IPS DF 19.7 (cell line): ENCODE results near the gene SNPH.

Experiments
- DNase-seq: peaks from one replicate; pipeline ENCODE4 v3.0.0-alpha.2; 2013; ENCODE audit warnings: low read depth, low spot score

SNPH gene

DNA sequence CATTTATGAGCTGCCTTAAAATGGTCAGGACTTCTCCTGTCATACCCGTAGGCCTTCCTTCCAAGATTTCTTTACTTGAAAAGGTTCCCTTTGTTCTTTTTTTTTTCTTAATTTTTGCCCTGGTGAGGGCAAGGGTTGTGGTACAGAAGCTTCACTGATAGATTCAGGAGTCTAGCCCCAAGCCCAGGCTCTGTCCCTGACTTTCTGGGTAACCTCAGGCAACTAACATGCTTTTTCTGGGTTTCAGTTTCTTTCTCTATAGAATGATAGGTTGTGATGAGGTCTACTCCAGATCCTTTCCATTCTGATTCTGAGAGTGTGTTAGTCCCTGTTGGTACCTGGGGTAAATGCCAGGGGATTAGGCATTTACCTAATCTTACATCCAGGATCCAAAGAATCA is 21.2 kb downstream of the SNPH start:
- no peak for DNase-seq

DNA sequence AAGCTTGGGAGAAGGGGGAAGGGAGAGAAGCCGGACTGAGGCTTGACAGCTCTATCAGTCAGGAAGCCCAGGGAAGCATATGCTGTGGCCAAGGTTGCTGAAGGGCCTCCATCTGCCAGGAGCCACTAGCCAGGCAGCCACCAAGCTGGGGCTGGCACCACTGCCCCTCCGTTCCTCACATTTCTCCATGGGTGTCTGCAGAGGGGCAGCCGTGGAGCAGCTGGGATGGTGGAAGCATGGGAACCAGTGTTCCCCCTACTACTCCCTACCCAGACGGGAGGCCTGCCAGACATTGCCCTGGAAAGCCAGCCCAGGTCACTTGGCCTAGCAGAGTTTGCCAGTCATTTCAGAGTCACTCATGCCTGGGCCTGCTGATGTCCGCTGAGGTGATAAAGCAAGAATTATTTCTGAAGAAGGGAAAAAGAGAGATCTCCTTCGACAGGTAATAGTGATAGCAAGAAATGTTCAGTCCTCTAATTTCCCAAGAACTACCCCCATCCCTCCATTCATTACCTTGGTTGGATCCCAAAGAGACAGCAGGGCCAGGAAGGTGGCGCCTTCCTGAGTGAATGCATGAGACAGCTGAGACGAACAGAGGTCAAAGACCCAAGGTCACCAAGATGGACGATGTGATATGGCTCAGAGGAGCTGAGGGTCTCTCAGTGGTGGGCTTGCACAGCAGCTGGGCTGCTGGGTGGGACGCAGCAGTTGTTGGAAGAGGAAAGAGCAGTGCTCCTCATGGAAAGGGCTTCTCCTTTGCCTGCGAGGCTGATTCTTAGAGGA is 21.9 kb downstream of the SNPH start:
- no peak for DNase-seq

DNA sequence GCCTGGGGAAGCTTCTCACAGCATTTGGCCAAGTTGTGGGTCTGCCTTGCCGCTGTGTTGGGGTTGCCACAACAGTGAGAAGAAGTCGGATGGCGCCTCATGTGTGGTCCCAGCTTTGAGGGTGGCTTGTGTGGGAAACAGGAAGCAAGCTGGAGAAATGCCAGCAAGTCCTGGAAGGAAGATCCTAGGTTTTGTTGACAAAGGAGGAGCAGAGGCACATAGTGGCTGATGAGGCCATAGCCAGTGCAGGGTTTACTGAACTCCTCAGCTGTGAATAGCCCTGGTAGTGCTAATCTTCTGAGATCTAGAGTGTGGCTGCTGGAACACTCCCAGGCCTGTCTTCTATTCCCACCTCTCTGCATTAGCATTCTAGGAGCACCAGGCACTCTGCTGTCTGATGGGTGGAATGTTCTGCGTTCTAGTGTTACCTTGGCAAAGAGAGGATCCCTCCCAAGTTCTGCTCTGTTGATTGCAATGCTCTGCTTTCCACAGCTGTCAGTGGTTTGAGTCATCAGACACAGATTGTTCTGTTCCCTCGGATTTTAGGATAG is 25.2 kb downstream of the SNPH start:
- no peak for DNase-seq

DNA sequence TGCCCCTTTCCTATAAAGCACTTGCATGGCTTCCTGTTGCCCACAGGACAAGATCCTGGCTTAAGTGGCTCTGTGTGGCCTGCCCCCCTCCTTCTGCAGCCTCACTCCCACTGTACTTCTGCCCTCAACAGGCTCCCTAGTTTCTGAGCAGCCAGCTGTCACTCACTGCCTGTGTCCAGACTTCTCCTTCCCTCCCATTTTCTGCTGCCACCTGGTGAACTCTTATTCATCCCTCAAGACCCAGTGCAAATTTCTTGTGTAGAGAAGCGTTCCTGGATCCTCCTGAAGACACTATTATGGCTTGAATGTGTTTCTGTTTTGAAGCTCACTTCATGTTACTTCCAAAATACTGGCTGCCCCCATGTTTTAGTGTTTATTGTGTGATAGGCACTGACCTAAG is 26.5 kb downstream of the SNPH start:
- no peak for DNase-seq

DNA sequence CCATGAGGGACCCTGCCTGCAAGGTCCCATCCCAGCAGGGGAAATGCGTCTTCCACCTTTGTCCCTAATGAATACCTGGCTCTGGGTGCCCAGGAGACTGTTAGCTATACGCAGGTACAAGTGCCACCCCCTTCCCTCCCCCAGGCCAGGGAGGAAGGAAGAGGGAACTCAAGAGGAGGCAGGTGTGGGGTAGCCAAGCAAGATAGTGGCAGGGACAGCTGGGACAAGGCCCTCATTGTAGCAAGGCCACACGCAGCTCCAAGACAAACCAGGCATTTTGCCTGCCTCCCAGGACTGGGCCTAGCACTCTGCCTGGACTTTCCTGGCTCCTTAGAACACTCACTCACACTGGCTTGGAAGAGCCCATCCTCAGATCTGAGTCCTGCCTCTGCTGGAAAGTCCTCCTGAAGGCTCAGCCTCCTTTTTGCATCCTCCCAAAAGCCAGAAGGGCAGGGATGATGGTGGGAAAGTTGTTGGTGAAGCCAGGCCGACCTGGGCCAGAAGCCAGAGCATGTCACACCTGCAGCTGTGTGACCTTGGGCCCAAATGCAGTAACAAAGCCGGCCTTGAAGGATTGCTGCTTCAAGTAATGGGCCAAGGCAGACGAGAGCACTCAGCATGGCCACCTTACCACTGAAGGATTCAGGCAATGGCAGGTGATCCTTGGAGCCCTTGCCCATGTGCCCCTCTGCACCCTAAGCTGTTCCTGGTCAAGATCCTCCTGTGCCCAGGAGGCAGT is 27.7 kb downstream of the SNPH start:
- DNase-seq = no peak

DNA sequence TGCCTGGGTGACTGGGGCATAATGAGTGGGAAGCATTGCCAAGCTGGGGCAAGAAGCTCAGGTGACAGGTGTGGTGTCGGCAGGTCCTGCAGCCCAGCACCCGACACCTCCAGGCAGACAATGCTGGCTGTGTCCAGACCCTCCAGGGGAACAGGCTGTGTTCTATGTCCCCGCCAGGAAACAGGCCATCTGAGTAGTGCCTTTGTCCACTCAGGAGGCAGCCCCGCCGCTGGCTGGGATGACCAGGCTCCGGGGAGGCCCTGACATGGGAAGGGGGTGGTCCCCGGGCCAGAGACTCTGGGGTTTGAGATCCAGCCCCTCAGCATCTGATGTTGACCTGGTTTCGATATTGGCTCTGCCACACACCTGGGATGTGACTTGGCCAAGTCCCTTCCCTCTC is 28.4 kb downstream of the SNPH start:
- no peak for DNase-seq

DNA sequence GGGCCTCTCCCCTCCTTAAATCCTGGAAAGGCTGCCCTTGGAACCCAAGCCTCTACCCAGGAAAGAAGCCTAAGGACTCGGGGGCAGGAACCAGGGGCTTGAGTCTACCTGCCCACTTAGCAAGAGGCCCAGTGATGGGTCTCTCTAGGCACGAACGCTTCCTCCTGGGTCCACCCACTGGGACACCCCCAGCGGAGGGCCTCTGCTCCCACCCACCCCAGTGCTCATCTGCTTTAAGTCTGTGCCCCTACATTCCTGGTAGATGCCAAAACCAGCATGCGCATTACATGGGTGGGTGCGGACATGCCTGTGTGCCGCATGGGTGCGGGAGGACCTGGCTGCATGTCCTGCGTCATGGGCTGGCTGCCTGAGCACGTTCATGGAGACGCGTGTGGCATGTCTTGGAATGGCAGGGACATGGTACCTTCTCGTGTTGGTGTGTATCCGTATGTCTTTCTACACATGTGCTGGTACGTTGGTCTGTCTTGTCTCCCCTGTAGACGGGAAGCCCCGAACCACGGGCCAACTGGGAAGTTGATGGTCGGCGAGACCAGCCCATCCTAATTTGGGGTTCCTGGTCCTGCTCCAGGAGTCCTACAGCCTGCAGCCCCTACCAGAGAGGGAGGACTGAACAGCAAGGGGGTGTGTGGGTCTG is 29.3 kb downstream of the SNPH start:
- no peak for DNase-seq

DNA sequence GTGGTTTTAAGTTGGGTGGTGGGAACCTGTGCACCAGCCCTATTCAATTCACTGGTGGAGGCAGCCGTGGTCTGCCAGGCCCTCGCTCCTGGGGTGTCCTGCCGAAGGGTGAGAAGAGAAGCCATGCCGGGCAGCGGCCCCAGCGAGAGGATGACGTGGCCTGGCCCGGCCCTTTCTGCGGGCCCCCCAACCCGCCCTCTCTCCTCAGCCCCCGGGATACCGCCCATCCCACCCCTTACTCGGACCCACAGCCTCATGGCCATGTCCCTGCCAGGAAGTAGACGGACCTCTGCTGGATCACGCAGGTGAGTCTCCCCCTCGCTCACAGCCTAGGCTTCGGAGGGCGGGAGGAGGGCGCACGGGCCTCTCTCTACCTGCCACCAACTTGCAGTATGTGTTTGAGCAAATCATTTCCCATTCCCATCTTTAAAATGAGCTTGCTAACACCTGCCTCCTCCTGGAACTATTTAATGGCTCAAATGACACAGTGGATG is 30.1 kb downstream of the SNPH start:
- no peak for DNase-seq

DNA sequence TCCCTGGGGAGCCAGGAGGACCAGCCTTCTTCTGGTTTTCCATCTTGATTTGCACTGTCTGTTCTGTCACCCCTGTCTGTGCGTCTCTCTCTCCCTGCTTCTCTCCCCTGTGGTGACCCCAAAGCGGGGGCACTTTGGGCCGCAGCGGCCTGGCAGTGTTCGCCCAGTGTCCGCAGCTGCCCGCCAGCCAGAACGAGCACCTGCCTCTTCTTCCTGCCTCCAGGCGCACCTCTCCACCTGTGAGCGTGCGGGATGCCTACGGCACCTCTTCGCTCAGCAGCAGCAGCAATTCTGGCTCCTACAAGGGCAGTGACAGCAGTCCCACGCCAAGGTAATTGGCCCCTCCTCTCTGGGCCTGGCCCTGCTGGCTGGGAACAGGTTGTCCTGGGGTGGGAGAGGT is 30.8 kb downstream of the SNPH start:
- DNase-seq = no peak

DNA sequence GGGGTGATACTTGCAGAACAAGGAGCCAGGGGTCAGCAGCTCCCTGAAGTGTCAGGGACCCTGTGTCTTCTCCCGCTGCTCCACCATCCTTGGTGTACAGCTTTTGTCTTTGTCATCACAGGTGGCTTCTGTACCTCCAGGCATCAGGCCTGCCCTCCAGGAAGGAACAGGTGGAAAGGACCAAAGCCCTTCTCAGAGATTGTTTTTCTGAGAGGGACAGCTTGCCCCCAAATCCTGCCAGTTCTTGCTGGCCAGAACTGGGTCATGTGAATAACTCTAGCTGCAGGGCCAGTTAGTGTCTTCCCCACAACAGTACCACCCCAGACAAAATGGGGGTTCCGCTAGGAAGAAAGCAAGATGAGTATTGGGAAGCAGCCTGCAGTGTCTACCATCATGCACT is 31.4 kb downstream of the SNPH start:
- no peak for DNase-seq

DNA sequence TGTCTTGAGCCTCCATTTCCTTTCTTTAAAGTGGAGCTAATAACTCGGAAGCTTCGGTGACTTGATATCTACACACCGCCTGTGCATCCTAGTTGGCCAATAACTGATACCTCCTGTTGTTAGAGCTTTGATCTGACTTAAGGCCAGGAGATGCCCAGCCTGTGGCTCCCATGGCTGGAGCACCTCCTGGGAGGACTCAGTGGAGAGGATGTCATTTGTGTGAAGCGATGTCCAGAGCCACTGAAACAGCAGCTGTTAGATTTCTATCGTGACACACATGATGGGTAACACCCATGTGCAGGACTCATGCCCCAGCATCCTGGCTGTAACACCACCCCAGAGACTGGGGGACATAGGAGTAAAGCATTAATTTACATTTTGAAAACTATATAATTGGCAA is 32.1 kb downstream of the SNPH start:
- no peak for DNase-seq

DNA sequence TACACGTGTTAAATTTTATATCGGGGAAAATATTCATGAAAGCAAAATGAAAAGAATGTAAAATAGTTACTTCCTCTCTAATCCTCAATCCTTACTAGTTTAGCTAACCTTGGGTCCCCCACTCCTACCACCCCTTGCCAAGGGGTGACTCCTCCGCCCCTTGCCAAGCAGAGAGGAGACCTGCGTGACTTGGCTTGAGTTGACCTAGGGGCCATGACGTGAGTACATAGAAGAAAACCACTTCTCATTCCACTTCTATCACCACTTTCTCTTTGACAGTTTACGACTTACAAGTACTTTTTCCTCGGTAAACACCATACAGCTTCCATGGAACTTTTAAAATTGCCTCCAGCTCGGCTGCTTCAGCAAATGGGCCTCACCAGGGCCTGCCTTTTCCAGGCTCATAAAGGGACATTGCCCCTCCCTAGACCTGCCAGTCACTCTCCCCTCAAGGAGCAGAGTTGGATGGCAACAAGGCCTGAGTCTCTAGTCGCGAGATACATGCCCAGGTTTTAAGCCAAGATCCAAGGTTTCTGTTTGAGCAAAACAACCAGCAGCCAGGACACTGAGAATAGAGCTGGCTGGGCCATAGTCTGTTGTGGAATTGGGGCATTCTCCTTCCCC is 32.9 kb downstream of the SNPH start:
- no peak for DNase-seq

DNA sequence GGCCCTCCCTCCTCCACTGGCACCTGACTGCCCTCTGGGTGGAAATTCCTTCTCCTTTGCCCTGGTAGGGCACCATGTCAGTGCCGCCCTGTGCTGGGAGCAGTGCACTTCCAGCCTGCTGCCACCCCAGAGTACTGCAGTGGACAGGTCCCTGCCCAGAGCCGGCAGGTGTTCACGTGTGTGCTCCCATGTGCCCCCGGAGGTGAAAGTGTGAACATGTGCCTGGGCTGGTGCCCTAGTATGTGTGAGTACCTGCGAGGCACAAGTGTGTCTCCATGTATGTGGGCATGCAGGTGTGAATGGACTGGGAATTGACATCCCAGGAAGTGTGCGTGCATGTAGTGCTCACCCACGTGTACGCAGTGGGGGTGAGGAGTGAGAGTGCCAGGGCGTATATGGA is 33.4 kb downstream of the SNPH start:
- no peak for DNase-seq

DNA sequence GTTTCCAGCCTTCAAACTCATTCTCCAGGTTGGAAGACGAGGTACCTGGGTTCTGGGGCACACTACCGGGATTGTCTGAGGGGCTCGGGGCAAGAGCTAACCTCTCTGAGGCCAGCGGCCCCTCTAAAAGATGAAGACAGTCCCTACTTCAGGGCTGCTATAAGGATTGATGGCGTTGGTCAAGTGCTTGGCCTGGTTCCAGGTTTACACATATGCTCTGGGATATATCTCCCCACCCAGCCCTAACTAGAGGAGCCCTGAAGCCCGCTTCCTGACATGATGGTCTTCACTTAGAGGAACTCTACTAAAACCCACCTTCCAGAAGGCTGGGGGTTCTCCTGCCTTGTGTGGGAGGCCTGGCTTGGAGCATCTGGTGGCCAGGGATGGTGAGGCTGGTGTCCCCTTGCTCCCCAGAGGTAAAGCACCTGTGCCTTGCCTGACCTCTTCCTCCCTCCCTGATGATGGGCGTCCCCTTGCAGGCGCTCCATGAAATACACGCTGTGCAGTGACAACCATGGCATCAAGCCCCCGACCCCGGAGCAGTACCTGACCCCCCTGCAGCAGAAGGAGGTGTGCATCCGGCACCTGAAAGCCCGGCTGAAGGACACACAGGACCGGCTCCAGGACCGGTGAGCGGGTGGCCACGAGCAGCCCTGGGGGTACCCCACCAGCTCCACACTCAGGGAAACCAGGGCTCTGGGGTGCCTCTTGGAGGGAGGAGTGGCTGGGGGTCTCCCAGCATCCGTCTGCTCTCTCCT is 34.2 kb downstream of the SNPH start:
- DNase-seq = no peak

DNA sequence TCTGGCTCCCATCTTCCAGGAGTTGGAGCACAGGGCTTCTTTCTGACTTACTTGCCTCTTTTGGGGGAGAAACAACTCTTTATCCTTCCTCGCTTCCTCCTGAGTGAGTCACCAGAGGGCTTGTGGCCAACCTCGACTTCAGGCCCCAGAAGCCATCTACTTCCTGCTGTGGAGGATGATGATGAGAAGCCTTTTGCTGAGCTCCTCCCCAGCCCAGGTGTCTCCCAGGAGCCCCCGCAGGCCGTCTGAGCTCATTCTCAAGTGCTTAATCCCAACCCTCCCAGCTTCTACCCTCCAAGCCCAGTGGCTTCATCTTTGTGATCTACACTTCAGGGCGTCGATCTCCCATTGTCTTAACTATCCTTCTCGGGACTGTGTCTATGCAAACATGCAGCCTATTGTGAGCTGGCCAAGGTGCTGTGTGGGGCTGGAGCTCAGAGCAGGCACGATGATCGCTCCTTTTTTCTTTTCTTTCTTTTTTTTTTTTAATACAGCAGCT is 35.0 kb downstream of the SNPH start:
- no peak for DNase-seq

DNA sequence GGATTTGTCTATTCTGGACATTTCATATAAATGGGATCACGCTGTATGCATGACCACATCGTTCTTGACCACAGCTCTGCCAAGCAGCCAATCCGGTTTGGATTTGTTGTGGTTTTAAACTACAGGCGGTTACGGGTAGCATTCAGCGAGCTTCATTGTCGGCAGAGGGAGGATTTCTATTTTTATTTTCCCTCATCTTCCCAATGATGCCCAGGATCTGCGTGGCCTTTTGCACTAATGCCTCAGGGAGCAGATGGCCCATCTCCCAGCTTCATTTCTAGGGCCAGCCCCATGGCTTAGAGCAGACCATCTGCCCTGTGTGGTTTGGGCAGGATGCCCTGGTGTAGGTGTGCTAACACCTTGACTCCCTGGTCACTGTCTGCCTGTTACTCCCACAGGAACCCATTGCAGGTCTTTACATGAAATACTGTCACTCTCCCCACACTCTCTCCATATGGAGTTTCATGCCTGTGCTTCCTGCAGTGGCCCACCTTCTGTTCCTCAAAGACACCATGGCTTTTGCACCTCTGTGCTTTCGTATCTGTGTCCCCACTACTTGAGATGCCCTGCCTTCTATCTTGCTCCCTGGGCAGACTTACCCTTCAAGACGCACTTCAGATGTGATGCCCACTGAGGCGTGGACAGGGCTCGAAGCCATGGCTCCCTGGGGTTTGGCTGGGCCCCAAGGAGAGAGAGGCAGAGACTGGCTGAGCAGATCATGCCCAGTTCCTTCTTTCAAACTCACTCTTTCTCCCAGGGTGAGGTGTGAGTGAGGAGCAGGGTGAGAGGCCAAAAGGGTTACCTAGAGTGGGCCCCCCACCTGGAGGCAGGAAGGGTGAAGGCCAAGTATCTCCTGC is 36.8 kb downstream of the SNPH start:
- DNase-seq = no peak

DNA sequence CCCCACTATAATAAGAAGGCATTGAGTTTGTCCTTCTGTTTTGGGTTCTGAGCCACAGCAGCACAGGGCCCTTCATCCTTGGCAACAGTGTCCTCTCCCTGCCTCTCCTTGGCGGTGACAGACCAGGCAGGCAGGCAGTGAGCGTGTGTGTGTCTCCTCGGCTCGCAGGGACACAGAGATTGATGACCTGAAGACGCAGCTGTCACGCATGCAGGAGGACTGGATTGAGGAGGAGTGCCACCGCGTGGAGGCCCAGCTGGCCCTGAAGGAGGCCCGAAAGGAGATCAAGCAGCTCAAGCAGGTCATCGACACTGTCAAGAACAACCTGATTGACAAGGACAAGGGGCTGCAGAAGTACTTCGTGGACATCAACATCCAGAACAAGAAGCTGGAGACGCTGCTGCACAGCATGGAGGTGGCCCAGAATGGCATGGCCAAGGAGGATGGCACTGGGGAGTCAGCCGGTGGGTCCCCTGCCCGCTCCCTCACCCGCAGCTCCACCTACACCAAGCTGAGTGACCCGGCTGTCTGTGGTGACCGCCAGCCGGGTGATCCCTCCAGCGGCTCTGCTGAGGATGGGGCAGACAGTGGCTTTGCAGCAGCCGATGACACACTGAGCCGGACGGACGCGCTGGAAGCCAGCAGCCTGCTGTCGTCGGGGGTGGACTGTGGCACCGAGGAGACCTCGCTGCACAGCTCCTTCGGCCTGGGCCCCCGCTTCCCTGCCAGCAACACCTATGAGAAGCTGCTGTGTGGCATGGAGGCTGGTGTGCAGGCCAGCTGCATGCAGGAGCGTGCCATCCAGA is 38.8 kb downstream of the SNPH start:
- no peak for DNase-seq

DNA sequence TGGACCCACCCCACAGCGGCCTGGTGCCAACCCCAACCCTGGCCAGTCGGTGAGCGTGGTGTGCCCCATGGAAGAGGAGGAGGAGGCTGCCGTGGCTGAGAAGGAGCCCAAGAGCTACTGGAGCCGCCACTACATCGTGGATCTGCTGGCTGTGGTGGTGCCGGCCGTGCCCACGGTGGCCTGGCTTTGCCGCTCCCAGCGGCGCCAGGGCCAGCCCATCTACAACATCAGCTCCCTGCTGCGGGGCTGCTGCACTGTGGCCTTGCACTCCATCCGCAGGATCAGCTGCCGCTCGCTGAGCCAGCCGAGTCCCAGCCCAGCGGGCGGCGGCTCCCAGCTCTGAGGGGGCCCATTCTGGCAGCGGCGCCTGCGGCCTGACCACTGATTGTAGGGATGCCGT is 39.6 kb downstream of the SNPH start:
- no peak for DNase-seq
